HG03575 (cell line): ENCODE data around the gene CPN2.

Experiments used
- ATAC-seq: cut with Tn5 transposase; IDR thresholded peaks from one replicate; pipeline ENCODE4 v1.9.1; 2021; ENCODE audit not compliant: unreplicated experiment, insufficient number of reproducible peaks, low FRiP score; ENCODE audit errors: extremely low read depth

Gene CPN2

DNA sequence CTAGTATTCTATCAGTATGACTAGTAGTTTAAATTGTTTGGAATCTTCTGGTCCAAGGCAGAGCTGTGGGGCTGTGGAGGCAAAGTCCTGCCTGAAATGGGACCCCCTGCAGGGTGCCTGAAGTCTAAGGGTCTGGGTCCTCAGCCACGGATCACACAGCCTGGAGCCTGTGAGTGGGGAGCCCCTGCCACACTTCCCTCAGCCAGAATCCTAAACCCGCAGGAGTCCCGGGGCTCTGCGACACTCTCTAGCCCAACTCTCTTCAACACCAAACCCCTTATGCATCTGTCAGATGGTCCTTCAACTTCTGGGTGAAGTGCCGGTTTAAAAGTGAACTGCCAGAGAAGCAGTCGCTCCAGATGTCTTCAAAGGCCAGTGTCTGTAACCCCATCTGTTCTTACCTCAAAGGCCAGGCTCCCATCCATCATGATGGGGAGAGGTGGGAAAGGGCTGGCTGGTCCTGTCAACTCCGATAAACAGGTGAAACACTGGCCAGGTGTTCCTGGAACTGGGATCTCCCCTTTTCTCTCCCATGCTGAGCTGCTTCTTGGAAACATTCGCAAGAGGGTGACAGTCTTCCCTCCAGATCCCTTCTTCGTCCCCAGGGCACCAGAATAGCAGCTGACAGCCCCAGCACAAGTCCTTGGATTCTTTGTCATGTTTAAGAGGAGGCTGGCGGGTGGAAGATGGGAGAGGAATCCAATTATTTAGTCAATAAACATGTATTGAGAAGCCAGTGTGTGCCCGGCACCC is 45.6 kb downstream of the CPN2 start:
- ATAC-seq = no peak

DNA sequence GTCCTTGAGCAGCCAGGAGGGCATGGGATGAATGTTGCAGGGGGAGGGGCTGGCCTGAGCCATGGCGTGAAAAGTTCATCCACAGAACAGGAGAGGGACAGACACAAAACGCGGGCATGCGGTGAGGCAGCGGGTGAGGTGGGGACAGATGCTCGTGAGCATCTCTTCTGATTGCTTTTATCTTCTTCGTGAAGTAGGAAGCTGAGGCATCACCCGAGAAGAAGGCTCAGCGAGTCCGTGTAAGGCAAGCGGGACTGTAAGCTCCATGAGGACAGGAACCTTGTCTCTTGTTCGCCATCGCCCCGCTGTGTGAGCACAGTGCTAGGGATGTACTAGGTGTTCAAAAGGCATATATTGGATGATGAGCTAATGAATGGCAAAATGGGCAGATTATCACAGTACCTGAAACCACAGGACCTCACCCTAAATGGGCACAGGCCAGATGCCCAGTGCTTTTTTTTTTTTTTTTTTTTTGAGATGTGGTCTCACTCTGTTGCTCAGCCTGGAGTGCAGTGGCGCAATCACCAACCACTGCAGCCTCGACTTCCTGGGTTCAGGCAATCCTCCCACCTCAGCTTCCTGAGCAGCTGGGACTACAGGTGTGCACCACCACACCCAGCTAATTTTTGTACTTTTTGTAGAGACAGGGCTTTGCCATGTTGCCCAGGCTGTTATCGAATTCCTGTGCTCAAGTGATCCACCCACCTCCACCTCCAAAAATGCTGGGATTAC is 46.8 kb downstream of the CPN2 start:
- ATAC-seq = no peak

DNA sequence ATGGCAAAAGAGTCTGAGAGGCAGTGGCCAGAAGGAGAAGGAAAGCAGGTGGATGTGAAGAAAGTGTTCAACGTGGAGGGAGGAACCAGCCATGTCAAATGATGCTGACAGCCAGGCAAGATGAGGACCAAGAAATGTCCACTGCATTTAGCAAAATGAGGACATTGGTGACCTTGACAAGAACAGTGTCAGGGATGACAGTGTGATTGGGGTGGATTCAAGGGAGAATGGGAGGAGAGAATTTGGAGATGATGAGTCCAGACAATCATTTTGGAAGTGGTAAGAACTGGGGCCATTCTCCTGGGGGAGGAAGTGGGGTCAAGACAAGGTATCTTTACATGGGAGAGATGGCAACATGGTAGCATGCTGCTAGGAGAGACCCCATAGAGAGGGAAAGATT is 47.4 kb downstream of the CPN2 start:
- no peak for ATAC-seq

DNA sequence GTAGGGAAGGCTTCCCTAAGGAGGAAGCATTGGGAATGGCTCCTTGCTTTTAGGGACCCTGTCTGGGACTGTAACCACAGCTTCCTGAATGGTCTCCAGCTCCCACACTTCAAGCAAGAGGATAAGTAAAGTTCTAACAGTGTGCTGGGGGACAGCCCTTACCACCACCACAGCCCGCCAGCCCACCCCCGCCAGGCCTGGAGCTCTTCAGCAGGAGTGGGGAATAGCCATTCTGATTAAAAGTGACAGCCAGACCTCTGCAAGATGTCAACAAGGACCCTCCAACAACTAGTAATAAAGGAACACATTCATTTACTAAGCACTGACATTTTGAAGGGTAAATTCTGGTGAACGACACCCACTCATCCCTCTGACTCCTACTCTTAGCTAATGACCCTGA is 49.4 kb downstream of the CPN2 start:
- no peak for ATAC-seq

DNA sequence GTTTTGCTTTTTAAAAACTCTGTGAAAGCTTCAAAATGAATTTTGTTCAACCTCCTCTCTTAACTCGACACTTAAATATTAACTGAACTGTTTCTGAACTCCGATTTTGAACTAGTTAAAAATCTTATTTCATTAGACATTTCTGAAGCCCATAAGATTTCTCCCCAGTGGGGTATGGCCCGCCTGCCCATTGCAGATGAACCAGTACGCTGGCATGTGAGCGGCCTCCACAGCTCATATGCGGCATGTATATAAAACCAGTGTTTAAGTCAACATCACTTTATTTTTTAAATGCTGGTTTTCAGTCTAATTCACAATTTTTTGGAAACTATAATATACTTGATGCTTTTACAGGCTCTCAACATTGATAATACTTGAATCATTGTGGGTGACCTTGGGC is 50.2 kb downstream of the CPN2 start:
- ATAC-seq = no peak

DNA sequence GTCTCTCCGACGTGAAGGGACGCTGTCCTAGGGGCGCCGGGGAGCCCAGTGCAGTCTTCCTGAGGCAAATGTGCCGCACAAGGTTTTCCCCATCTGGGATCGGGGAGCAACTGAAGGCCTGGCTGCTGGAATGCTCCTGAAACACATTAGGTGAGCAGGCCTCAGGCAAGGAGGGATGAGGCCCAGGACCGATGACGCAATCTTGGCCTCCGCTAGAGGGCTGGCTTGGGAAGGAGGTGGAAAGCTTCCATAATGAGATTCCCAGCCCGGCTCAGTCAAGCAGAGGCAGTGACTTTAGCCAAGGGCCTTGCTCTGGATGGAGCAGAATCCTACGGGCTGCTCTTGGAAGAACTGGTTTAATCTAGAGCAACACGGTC is 50.8 kb downstream of the CPN2 start:
- ATAC-seq = no peak

DNA sequence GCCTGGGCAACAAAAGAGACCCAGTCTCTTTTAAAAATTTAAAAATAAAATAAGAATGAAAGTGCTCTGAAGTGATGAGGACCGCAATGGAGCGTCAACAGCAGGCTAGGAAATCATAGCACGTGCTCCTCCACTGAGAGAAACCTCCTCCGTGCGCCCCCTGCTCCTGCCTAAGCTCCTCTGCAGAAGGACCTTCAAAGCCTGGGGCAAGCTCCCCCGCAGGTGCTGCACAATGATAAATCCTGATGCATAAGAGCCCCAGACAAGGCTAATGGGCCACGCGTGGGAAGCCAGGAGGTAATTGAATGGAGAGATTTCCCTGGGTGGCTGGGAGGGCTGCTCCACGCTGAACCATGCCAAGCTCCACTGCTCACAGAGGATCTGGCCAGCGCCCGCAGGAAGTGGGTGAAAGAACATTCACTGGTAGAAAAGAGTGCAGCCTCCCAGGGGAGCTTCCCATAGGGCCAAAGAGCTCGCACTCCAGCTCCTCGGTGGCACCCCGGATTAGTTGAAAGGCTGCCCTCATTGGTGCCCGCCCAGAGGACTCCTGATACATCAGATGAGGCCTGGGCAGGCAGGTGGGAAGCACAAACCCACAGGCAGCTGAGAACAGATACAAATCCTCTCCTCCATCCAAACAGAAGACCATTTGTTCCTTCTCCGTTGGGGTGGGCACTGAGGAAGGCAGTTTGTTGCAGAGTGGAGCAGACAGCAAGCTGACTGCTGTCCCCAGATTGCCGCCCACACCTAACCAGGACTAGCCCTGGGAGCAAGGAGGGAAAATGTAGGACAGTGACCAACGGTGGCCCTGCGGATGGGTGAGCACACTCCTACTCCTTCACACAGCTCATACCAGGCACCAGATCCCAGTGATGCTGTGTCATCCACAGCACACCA is 52.5 kb downstream of the CPN2 start:
- ATAC-seq = no peak

DNA sequence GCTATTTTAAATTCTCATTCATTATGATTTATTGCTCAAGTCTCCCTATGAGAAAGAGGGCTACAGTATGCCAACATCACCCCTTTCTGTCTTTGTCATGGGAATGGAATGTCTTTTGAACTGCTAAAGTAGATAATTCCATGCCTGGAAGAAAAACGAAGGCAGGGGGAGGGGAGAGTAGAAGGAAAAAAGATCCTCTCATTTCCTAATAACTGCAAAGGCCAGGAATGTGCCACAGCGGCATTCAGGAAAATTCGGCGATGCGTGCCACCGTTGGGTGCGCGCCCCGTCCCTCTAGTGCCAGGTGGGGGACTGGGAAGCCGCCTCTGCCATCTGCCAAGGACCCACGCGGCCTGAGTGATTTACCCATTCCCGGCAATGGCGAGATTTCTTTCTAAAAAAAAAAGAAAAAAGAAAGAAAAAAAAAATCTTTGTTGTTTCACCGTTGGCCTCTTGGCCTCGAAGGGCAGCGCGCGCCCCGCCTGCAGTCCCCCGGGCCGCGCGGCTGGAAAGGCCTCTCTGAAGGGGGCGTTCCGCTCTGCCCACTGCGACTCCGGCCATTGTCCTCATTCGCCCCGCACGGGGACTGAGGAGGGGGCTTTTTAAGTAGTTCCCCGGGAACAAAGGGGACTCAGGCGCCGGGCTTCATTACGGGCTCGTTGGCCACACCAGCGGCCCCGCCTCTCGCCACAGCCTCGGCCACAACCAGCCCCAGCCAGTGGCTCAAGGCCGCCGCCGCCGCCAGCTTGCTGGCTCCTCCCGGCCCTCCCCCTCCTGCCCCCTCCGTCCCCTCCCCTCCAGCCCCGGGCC is 54.5 kb downstream of the CPN2 start:
- ATAC-seq = no peak

DNA sequence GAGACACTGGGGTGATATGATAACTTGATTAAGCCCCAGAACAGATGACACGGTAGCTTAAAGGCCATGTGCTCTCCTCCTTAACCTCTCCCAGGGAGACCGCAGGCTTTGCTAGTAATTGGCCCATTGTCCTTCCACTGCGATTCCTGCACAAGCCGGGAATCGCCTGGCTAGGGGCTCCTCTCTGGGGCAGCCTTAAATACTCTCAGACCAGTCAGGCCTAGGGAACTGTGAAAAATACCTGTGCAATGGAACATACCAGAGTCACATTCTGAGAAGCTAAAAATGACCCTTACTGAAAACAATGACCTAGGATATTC is 56.3 kb downstream of the CPN2 start:
- no peak for ATAC-seq

DNA sequence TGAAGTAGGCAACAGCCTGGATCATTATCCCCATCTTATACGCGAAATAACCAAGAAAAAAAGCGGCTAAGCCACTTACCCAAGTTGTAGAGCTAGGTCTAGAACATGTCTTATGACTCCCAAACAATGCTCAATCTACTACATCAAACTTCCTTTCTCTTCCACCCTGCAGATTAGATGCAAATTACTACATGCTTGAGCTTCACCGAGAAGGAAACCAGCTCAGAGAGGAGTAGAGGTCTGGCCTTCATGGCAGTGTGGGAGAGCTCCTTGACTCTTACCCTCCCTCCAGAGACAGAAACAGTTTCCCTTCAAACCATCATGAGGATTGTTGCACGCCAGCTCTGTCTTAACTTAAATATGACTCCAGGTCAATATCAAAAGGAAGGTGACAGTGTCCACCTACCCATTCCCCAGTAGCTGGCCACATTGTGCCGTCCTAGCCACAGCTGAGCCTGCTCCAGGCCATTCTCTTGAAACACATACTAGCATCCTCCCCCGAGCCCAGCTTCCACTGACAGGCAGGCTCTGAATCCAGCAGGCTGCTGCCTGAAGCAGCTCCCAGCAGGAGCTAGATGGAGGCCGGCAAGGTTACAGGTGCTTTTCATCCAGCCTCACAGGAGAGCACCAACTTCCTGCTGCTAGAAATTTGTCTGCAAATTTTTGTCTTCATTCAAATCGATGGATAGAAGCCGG is 56.8 kb downstream of the CPN2 start:
- ATAC-seq = no peak

DNA sequence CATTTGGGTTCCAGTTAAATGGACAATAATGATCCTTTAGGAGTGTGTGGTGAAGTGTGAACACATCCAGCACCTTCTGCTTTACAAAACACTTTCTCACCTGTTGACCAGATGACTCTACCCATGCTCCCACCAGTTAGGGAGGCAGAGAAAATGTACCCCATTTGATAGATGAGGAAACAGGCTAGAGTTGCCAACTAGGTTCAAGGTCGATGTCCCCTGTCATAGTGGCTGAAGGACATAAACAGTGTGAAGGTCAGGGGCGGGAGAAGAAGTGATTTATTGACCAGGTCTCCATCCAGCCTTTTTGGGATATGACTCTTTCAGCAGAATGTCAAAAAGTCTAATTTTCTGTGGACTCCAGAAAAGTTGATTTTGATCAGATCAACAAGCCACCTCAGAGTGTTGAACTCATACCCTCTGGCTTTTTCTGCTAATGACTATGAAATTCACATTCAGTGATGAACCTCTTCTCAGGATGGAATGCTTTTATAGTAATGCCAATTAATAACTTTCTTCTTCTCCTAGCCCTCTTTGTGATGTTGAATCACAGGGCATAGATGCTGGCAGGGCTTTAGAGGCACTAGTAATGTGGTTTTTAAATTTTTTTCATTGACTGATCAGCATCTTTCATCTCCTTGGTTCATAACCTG is 57.5 kb downstream of the CPN2 start:
- no peak for ATAC-seq

DNA sequence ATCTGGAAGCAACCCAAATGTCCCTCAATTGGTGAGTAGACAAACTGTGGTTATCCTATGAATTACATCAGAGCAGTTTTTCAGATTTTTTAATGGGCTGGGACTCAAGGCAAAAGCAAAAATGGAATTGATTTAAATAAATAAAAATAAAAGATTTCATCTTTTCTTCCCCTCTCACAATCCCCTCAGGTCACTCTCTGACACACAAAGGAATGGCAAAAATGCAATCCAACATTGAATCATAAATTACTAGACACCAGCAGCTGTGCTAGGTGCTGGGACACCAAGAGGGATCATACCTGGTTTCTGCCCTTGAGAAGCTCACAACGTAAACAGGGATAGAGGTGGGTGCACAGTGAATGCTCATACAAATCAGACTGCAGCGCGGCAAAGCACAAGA is 58.8 kb downstream of the CPN2 start:
- no peak for ATAC-seq
